NCI-H2196 treated with DMSO at 0.1 percent for 48 hours (cell line): ENCODE measurements around the gene CTNNA3.

ENCODE experiments used
- DNase-seq: peaks from one replicate; lab custom pipeline; 2025; ENCODE audit not compliant: unreplicated experiment; lab: John Stamatoyannopoulos, UW

The CTNNA3 gene

DNA sequence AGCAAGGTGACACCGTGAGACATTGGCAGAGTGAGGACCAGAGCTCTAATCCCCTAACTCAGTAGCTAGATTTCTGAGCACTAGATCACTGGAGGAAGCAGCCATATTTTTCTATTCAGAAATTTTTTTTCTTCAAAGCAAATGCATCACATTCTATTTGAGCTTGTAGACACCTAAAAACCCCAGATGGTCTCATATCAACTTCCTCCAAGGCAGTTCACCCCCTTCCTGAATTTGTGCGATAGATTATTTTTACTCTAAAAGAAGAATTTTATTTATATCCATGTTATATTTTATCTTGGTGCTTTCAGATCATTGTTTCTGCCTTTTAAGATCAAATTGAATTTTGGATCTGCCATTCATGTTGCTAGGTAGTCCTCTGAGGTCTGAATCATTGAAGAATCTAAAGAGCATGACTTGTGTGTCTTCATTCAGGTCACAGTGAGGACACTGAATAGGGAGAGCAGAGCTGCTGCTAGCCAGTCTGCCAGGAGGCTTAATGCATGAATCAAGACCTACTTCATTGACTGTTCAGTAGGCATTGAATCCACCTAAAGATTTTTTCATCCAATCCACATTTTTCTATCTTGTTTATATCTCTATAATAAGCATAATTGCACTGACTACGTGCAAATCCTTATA lies 863.1 kb downstream of the CTNNA3 start:
- no peak for DNase-seq

- DNase-seq, result no peak
Measured at GRCh38 chr10:66828957-66829356, 867.0 kb downstream of the CTNNA3 start.

DNA sequence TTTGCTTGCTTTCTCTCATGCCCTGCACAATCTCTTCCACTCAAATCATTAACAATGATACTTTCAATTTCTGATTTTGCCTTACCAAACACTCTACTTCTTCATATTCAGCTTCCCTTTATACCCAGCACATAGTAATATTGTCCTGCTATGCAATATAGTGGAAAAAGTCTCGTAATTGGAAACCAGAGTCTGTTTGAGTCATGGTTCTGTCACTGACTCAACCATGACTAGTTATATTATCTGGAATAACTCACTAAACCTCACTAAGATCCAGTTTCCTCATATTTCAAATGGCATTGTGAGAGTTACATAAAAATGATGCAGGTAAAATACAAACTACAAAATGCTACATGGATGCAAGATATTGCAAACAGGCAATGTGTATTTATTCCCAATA lies 868.6 kb downstream of the CTNNA3 start:
- DNase-seq, result no peak

DNA sequence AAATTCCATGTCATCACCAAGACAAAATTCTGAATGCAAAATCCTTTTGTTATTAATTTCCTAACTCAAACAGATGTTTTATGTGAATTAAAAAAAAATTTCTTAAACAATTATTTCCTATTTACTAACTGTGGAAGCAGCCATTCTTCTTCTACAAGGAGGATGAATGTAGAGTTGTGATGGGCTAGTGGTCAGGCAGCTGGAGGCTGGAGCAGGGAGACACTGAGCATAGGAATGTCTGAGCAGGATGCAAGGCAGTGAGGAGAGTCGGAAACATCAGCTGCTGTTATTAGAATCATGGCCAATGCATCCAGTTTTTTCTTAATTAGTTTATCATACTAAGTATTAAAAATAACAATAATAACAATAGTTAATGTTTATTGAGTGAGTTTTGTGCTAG lies 872.7 kb downstream of the CTNNA3 start:
- DNase-seq, result no peak

- DNase-seq, result no peak
Measured at GRCh38 chr10:66822801-66823200, 873.2 kb downstream of the CTNNA3 start.

GRCh38 chr10:66819691-66820090 lies 876.3 kb downstream of the CTNNA3 start:
- no peak for DNase-seq

GRCh38 chr10:66813122-66813521 lies 882.9 kb downstream of the CTNNA3 start:
- no peak for DNase-seq

- DNase-seq, result no peak
Measured at GRCh38 chr10:66811211-66811610, 884.8 kb downstream of the CTNNA3 start.

- DNase-seq, result no peak
Measured at GRCh38 chr10:66809402-66809801, 886.6 kb downstream of the CTNNA3 start.

DNA sequence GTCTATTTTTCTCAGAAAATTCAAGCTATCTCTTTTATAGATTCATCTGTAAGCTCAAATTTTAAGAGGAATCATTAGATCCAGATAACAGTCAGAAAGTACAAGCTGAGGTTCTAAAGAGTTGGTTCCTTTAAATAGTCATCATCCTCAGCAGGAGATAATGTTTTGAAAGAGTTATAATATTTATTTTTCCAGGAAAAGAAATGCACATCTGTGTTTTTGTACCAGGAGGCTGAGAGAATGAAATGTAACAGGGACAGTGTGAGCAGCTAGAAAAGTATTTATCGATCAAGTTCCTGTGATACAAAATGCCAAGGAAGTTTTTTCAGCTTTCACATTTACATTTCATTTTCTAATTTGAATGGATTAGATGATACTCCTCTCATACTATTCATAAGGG lies 890.4 kb downstream of the CTNNA3 start:
- no peak for DNase-seq

DNA sequence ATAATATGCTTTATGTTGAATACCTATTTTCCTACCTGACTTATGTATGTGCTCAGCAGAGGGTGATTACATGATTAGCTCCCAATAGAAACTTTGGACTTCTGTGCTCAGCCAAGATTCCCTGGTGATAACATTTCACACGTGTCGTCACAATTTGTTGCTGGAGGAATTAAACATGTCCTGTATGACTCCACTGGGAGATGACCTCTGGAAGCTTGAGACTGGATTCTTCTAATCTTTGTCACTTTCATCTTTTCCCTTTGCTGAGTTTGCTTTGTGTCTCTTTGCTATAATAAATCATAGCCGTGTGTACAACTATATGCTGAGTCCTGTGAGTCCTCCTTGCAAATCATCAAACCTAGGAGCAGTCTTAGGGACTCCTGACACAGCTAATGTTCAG lies 891.0 kb downstream of the CTNNA3 start:
- no peak for DNase-seq

- no peak for DNase-seq
Measured at GRCh38 chr10:66803174-66803573, 892.8 kb downstream of the CTNNA3 start.

- no peak for DNase-seq
Measured at GRCh38 chr10:66799474-66799873, 896.5 kb downstream of the CTNNA3 start.

GRCh38 chr10:66795866-66796265 lies 900.1 kb downstream of the CTNNA3 start:
- no peak for DNase-seq

GRCh38 chr10:66792441-66792840 lies 903.6 kb downstream of the CTNNA3 start:
- no peak for DNase-seq

DNA sequence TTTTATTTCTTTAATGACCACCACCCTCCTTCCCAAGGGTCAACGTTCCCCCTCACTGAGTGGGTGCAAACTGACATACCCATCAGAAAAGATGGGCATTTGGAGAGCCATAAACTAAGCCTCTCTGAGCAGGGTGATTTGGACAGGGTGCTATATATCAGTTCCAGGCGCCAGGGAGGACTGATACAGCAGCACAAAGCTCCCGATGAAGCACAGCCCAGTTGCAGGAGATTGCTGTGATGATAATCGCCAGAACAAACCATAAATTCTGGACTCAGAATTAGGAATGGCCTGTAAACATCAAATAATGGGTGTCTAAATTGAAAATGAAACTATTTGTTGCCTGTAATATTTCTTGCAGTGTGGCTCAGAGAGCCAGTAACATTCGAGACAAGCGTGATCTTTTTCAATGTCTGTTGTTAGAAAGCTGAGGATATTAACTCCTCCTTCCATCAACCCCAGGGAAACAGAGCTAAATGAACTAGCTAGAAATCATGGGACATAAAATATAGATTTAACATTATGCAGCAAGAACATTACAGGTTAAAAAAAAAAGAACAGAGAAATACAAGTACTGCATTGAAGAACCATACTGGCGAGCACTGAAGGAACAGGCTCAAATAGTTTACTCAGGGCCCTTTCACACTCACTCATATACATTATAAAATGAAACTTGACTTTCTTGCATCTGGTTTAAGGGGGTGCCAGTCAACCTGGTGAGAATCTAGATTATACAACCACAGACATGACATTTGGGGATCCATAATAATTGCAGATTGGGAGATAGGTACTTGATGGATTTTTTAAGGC lies 907.6 kb downstream of the CTNNA3 start:
- DNase-seq, result no peak

GRCh38 chr10:66786709-66787108 lies 909.3 kb downstream of the CTNNA3 start:
- no peak for DNase-seq

DNA sequence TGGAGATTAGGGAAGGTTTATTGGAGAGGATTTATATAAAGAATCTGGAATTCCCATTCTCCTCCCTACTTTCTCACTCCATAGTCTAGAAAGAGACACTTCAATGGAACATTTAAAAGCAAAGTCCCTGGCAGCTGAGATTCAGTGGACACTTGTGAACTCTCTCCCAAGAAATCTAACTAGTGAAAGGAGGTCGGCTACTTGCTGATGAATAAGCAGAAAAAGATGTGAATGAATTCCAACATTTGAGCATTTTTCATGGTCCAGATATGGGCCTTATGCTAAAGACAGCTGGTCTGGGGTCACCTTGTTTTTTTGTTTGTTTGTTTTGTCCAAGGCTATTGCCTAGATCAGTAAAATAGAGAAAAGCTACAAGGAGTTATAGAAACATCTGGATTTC lies 911.2 kb downstream of the CTNNA3 start:
- DNase-seq, result no peak

- DNase-seq, result no peak
Measured at GRCh38 chr10:66783316-66783715, 912.7 kb downstream of the CTNNA3 start.

DNA sequence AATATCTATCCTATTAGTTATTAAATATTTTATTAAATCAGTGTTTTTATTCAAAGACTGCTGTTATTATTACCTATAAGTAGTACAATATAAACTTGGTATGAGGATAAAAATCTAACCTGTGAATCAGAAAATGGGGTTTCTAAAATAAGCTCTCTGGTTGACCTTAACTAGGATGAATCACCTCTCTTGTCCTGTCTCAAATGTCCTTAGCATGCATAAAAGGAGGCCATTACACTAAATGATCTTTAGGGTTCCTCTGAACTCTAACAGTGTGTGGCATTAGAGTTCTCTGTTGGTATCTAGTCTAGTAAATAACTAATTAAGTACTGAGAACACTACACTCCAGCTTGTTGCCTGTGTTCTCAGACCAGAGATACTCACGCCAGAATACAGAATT lies 913.2 kb downstream of the CTNNA3 start:
- no peak for DNase-seq

DNA sequence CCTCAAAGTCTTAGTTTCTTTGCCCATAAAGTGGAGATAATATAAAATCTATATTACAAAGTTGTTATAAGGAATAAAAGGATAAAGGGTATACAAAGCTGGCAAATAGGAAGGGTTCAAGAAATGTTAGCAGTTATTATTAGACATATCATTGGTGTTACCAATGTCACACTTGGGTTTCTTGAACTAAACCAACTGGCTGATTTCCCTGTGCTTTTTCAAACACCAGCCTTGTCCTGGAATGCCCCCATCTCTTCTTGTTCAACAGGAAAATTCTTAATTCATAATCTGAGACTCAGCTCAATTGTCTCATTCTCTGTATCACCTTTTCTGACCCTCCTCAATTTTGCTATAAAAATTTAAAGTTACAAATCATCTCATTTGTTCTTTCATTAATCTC lies 913.9 kb downstream of the CTNNA3 start:
- no peak for DNase-seq

DNA sequence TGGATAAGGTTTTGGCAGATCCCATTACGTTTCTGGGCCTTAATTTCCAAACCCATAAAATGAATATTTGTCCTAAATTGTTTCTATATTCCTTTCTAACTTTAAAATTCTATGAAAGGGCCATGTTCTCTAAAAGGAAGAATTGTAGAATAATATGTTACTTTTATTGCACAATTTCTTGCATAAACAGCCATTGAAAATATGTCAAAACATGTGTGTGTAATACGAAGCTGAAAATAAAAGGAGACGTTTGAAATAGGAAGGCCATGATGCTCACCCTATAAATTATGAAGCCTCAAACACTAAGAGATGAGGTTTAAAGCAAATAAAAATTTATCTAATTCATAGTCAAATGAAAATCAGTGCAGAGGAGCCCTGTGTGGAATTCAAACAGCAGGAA lies 915.2 kb downstream of the CTNNA3 start:
- DNase-seq, result no peak

GRCh38 chr10:66778351-66778750 lies 917.6 kb downstream of the CTNNA3 start:
- no peak for DNase-seq
